K562 (cell line): ENCODE results near the gene UQCC5. TPM values are rescaled to one million over a fixed set of nuclear protein-coding genes. Genes with fewer than 3 reads are reported as not detected.

Source experiments
- polyA plus RNA-seq, 8 experiments: library from polyadenylated mRNA; depleted of rRNA in 4 of 8; stranded (reverse) in 5 of 8; unstranded in 3 of 8; fragments of >200 nt; fragmentation: Nextera tagmentation in 2 of 8; fragmentation: Illumina TruSeq in 1 of 8; extraction: Ambion mirVana in 2 of 8; extraction: Trizol in 1 of 8; gene quantifications; 2 replicates each; pipeline versions ENCODE4 v1.2.1 to v1.2.3, GENCODE V29; 2011 to 2014; ENCODE audit warnings: inconsistent platforms in 1 of 8, missing spikeins in 1 of 8
- small RNA-seq: library from RNA; depleted of rRNA; stranded (forward); fragments of <200 nt; gene quantifications from one replicate; pipeline ENCODE3, GENCODE V24; 2014
- total RNA-seq, 7 experiments: library from RNA; depleted of rRNA in 6 of 7; stranded (reverse); fragments of >200 nt in 6 of 7; fragmentation: Illumina TruSeq in 2 of 7; extraction: Trizol in 2 of 7; gene quantifications; 2 replicates each; pipeline versions ENCODE4 v1.2.1 to v1.2.3, GENCODE V29; 2011 to 2021; ENCODE audit warnings: low replicate concordance in 1 of 7

Gene UQCC5
- total and polyA plus RNA-seq, 9 of the 15 experiments (the other 6 are each of a cell fraction or from before 2014, with no cell fraction given): 10.2 to 55.4 (median 33.8) TPM

Small RNA genes within 50 kb of the gene (small RNA-seq; reads per million reads assigned to genes)
- gene RNU6-856P (not detected), gene RNU6ATAC16P (not detected)

Other genes starting within 250 kb of the UQCC5 start
Only the 7 nearest of the 15 such genes appear.
- gene BAP1, start 126.6 kb upstream of the UQCC5 start, total RNA-seq (2014; rRNA removed): 60.4 and 69.1 TPM in 2 replicates
- 21.6 and 25.8 TPM in 2 replicates for gene BAP1, start 126.6 kb upstream of the UQCC5 start, total RNA-seq (2014; rRNA removed; fragmentation: Illumina TruSeq; extraction: Trizol)
- 35.4 and 37.5 TPM in 2 replicates for gene BAP1, start 126.6 kb upstream of the UQCC5 start, total RNA-seq (2015; rRNA removed; fragmentation: Illumina TruSeq; extraction: Trizol)
- 64.9 and 66.6 TPM in 2 replicates for gene BAP1, start 126.6 kb upstream of the UQCC5 start, total RNA-seq (2021)
- 51.8 and 56.1 TPM in 2 replicates for gene BAP1, start 126.6 kb upstream of the UQCC5 start, polyA plus RNA-seq (2011; rRNA removed)
- gene BAP1, start 126.6 kb upstream of the UQCC5 start, polyA plus RNA-seq (2014; fragmentation: Illumina TruSeq; extraction: Trizol): 37.5 and 48.7 TPM in 2 replicates
- 1 to 10 TPM; 3.4 to 5.4 TPM for gene BAP1, start 126.6 kb upstream of the UQCC5 start, polyA plus RNA-seq (2014; fragmentation: Nextera tagmentation; extraction: Ambion mirVana)
- gene BAP1, start 126.6 kb upstream of the UQCC5 start, polyA plus RNA-seq (2014; rRNA removed): 42.5 and 47.8 TPM in 2 replicates
- 16.8 and 21.5 TPM in 2 replicates for gene PHF7, start 125.9 kb upstream of the UQCC5 start, total RNA-seq (2014; rRNA removed)
- 12.7 and 18.0 TPM in 2 replicates for gene PHF7, start 125.9 kb upstream of the UQCC5 start, total RNA-seq (2014; rRNA removed; fragmentation: Illumina TruSeq; extraction: Trizol)
- 19.0 and 20.2 TPM in 2 replicates for gene PHF7, start 125.9 kb upstream of the UQCC5 start, total RNA-seq (2015; rRNA removed; fragmentation: Illumina TruSeq; extraction: Trizol)
- 16.7 and 19.5 TPM in 2 replicates for gene PHF7, start 125.9 kb upstream of the UQCC5 start, total RNA-seq (2021)
- gene PHF7, start 125.9 kb upstream of the UQCC5 start, polyA plus RNA-seq (2011; rRNA removed): 27.5 and 28.3 TPM in 2 replicates
- gene PHF7, start 125.9 kb upstream of the UQCC5 start, polyA plus RNA-seq (2014; fragmentation: Illumina TruSeq; extraction: Trizol): 18.3 and 18.4 TPM in 2 replicates
- 1 to 10 TPM; 2.4 to 4.1 TPM for gene PHF7, start 125.9 kb upstream of the UQCC5 start, polyA plus RNA-seq (2014; fragmentation: Nextera tagmentation; extraction: Ambion mirVana)
- gene PHF7, start 125.9 kb upstream of the UQCC5 start, polyA plus RNA-seq (2014; rRNA removed): 28.7 and 29.1 TPM in 2 replicates
- gene SEMA3G, start 91.5 kb upstream of the UQCC5 start, total RNA-seq (2014; rRNA removed): 0.04 and 0.05 TPM in 2 replicates
- not detected in 2 replicates for gene SEMA3G, start 91.5 kb upstream of the UQCC5 start, total RNA-seq (2014; rRNA removed; fragmentation: Illumina TruSeq; extraction: Trizol)
- 0.04 and 0.11 TPM in 2 replicates for gene SEMA3G, start 91.5 kb upstream of the UQCC5 start, total RNA-seq (2015; rRNA removed; fragmentation: Illumina TruSeq; extraction: Trizol)
- gene SEMA3G, start 91.5 kb upstream of the UQCC5 start, total RNA-seq (2021): 0.07 TPM in 1 of 2 replicates, not detected in the other
- gene SEMA3G, start 91.5 kb upstream of the UQCC5 start, polyA plus RNA-seq (2011; rRNA removed): 0.11 TPM in 1 of 2 replicates, not detected in the other
- 0.04 TPM in 1 of 2 replicates, not detected in the other for gene SEMA3G, start 91.5 kb upstream of the UQCC5 start, polyA plus RNA-seq (2014; fragmentation: Illumina TruSeq; extraction: Trizol)
- not detected for gene SEMA3G, start 91.5 kb upstream of the UQCC5 start, polyA plus RNA-seq (2014; fragmentation: Nextera tagmentation; extraction: Ambion mirVana)
- gene SEMA3G, start 91.5 kb upstream of the UQCC5 start, polyA plus RNA-seq (2014; rRNA removed): not detected in 2 replicates
- gene TNNC1, start 82.6 kb upstream of the UQCC5 start, total RNA-seq (2014; rRNA removed): 0.53 TPM in 1 of 2 replicates, not detected in the other
- not detected in 2 replicates for gene TNNC1, start 82.6 kb upstream of the UQCC5 start, total RNA-seq (2014; rRNA removed; fragmentation: Illumina TruSeq; extraction: Trizol)
- not detected in 2 replicates for gene TNNC1, start 82.6 kb upstream of the UQCC5 start, total RNA-seq (2015; rRNA removed; fragmentation: Illumina TruSeq; extraction: Trizol)
- gene TNNC1, start 82.6 kb upstream of the UQCC5 start, total RNA-seq (2021): 0.47 TPM in 1 of 2 replicates, not detected in the other
- gene TNNC1, start 82.6 kb upstream of the UQCC5 start, polyA plus RNA-seq (2011; rRNA removed): 0.42 and 1.1 TPM in 2 replicates
- 0.85 TPM in 1 of 2 replicates, not detected in the other for gene TNNC1, start 82.6 kb upstream of the UQCC5 start, polyA plus RNA-seq (2014; fragmentation: Illumina TruSeq; extraction: Trizol)
- gene TNNC1, start 82.6 kb upstream of the UQCC5 start, polyA plus RNA-seq (2014; fragmentation: Nextera tagmentation; extraction: Ambion mirVana): under 1 TPM; 0.08 to 0.27 TPM
- 0.78 TPM in 1 of 2 replicates, not detected in the other for gene TNNC1, start 82.6 kb upstream of the UQCC5 start, polyA plus RNA-seq (2014; rRNA removed)
- 27.9 and 35.9 TPM in 2 replicates for gene NISCH, start 81.0 kb upstream of the UQCC5 start, total RNA-seq (2014; rRNA removed)
- gene NISCH, start 81.0 kb upstream of the UQCC5 start, total RNA-seq (2014; rRNA removed; fragmentation: Illumina TruSeq; extraction: Trizol): 13.9 and 16.1 TPM in 2 replicates
- gene NISCH, start 81.0 kb upstream of the UQCC5 start, total RNA-seq (2015; rRNA removed; fragmentation: Illumina TruSeq; extraction: Trizol): 20.7 and 22.2 TPM in 2 replicates
- 36.9 and 43.5 TPM in 2 replicates for gene NISCH, start 81.0 kb upstream of the UQCC5 start, total RNA-seq (2021)
- gene NISCH, start 81.0 kb upstream of the UQCC5 start, polyA plus RNA-seq (2011; rRNA removed): 34.6 and 52.5 TPM in 2 replicates
- 23.4 and 28.3 TPM in 2 replicates for gene NISCH, start 81.0 kb upstream of the UQCC5 start, polyA plus RNA-seq (2014; fragmentation: Illumina TruSeq; extraction: Trizol)
- gene NISCH, start 81.0 kb upstream of the UQCC5 start, polyA plus RNA-seq (2014; fragmentation: Nextera tagmentation; extraction: Ambion mirVana): under 1 TPM; 0.44 to 0.80 TPM
- 37.5 and 42.4 TPM in 2 replicates for gene NISCH, start 81.0 kb upstream of the UQCC5 start, polyA plus RNA-seq (2014; rRNA removed)
- gene STAB1, start 41.3 kb upstream of the UQCC5 start, total RNA-seq (2014; rRNA removed): 1.6 and 3.4 TPM in 2 replicates
- gene STAB1, start 41.3 kb upstream of the UQCC5 start, total RNA-seq (2014; rRNA removed; fragmentation: Illumina TruSeq; extraction: Trizol): 1.1 TPM in 2 replicates
- gene STAB1, start 41.3 kb upstream of the UQCC5 start, total RNA-seq (2015; rRNA removed; fragmentation: Illumina TruSeq; extraction: Trizol): 0.75 and 1.2 TPM in 2 replicates
- 3.9 and 4.7 TPM in 2 replicates for gene STAB1, start 41.3 kb upstream of the UQCC5 start, total RNA-seq (2021)
- gene STAB1, start 41.3 kb upstream of the UQCC5 start, polyA plus RNA-seq (2011; rRNA removed): 1.8 and 4.4 TPM in 2 replicates
- 0.86 and 1.6 TPM in 2 replicates for gene STAB1, start 41.3 kb upstream of the UQCC5 start, polyA plus RNA-seq (2014; fragmentation: Illumina TruSeq; extraction: Trizol)
- gene STAB1, start 41.3 kb upstream of the UQCC5 start, polyA plus RNA-seq (2014; fragmentation: Nextera tagmentation; extraction: Ambion mirVana): under 1 TPM; 0.20 TPM
- 1.8 and 3.4 TPM in 2 replicates for gene STAB1, start 41.3 kb upstream of the UQCC5 start, polyA plus RNA-seq (2014; rRNA removed)
- 122 and 177 TPM in 2 replicates for gene NT5DC2, start 2.7 kb upstream of the UQCC5 start, total RNA-seq (2014; rRNA removed)
- gene NT5DC2, start 2.7 kb upstream of the UQCC5 start, total RNA-seq (2014; rRNA removed; fragmentation: Illumina TruSeq; extraction: Trizol): 52.5 and 60.9 TPM in 2 replicates
- 80.5 and 88.7 TPM in 2 replicates for gene NT5DC2, start 2.7 kb upstream of the UQCC5 start, total RNA-seq (2015; rRNA removed; fragmentation: Illumina TruSeq; extraction: Trizol)
- gene NT5DC2, start 2.7 kb upstream of the UQCC5 start, total RNA-seq (2021): 168 and 171 TPM in 2 replicates
- gene NT5DC2, start 2.7 kb upstream of the UQCC5 start, polyA plus RNA-seq (2011; rRNA removed): 133 and 165 TPM in 2 replicates
- gene NT5DC2, start 2.7 kb upstream of the UQCC5 start, polyA plus RNA-seq (2014; fragmentation: Illumina TruSeq; extraction: Trizol): 140 and 168 TPM in 2 replicates
- gene NT5DC2, start 2.7 kb upstream of the UQCC5 start, polyA plus RNA-seq (2014; fragmentation: Nextera tagmentation; extraction: Ambion mirVana): 10 to 100 TPM; 25.6 to 37.5 TPM
- 150 and 173 TPM in 2 replicates for gene NT5DC2, start 2.7 kb upstream of the UQCC5 start, polyA plus RNA-seq (2014; rRNA removed)